Measurements from ENCODE around the gene SMIM1.

SMIM1 gene

DNA sequence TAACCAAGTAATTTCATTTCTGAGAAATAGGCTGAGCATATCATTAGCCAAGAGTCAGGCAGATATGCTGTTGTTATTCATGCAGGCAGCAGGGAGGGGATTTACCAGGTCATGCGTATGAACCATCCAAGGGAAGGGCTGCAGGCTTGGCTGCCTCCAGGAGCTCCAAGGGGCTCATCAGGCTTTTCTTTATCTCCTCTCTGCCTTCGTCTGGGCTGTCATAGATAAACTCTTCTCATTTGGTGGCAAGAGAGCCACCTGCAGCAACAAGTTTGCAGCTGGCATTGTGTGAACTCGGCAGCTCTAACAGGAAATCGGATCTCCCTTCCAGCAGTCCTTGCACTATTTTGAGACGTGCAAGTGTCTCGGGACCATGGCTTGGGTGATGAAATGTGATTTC, 12.8 kb upstream of the SMIM1 start:
- no peak for DNase-seq

DNA sequence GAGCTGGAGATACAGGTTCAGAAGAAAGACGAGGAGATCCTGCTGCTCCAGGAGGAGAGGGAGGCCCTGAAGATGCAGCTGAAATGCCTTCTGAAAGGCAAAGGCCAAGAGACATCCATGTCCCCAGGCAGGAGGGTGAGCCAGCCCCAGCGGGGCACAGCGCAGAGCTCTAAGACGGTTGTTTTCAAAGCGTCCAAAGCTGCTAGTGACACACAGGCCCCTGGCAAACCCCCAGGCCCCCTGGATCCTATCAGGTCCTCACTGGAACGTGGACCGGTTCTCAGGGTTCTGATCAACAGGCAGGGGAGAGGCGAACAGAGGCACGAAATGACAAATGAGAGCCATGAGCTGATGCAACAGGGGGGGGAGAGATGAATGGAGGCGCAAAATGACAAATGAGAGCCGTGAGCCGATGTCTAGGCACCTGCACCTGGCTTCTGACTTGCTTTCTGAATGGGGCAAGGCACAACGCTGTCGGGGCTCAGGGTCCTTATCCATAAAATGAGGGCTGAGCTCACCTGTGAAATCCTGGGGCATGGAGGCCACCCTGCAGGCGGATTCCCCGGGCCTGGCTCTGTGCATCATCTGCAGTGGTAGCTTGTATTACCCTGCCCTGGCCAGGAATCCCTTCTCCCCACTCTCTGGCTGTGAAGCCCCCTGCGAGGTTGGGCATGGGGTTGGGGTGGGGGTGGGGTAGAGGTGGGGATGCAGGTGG, 11.1 kb upstream of the SMIM1 start:
- DNase-seq = no peak

DNA sequence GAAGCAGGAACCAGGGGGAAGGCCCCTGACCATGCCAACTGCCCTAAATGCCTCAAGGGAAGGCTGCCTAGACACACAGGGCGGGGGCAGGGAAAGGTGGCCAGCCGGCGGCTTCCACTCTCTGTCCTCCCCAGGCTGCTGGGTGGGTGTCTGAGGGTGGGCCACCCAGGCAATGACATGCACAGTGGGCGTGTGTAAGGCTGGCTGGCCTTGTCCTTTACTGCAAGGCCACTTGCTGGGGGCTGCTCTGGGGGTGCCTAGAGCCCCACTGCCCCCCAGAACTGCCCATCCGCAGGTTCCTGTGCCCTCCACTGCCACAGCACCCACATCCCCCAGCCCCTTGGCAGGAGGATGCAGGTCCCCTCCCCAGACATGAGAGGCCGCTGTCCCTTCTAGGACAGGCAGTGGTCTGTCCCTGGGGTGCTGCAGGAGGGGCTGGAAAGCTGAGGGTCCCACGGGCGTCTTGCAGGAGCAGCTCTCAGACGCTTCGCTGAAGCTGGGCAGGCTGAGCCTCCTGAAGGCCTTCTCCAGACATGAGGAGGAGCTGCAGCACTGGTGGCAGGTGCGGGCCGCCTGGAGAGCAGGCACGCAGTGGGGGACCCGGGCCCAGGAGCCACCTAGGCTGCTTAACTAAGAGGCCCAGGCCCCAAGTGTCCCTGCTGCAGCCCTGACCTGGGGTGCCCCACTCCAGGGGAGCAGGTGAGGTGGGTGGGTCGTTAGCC, 10.2 kb upstream of the SMIM1 start:
- DNase-seq = no peak

DNA sequence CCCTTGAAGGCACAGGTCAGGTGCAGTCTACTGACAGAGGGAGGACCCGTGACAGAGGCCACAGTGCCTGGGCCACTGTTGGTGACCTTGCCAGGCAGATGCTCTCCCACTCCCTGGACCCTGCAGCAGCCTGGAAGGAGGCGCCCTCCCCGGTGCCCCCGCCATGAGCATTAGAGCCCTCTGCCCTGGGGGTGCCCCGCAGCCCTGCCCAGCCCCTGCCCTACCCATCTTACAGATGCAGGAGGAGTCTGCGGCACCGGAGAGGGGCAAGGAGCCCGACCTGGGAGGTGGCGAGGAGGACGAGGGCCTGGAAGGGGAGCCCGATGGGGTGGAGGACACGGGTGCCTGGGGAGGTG, 9.7 kb upstream of the SMIM1 start:
- DNase-seq = no peak

DNA sequence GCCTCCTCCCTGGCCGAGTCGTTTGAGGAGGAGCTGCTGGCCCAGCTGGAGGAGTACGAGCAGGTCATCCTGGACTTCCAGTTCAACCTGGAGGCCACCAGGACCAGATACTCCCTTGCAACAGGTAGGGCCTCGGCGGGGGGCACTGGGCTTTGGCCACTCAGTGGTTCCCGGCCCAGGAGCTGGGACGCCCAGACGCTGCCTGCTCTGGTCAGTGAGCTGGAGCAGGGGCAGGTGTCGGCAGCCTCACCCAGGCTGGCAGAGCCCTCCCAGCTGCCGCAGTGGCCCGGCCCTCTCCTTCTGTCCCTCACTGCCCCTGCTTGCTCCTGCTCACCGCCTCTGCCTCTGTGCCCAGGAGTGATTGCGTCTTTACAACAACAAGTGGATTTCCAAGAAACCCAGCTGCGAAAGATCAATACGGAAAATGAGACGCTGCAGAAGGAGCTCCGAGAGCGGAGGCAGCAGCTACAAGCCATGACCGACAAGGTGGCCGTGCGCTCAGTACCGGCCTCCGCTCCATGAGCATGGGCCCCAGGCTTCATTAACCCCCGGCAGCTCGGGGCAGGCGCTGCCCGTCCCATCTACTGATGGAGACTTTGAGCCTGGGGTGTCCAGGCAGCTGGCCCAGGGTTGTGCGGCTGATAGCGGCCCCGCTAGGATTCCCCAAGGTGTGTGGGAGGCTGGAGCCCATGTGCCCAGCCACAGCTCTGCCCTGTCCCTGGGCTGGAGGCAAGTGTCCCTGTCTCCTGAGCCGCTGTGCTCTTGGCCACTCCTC, 9.0 kb upstream of the SMIM1 start:
- DNase-seq = no peak

GRCh38 chr1:3767328-3767925, 5.1 kb upstream of the SMIM1 start:
- no peak for DNase-seq

DNA sequence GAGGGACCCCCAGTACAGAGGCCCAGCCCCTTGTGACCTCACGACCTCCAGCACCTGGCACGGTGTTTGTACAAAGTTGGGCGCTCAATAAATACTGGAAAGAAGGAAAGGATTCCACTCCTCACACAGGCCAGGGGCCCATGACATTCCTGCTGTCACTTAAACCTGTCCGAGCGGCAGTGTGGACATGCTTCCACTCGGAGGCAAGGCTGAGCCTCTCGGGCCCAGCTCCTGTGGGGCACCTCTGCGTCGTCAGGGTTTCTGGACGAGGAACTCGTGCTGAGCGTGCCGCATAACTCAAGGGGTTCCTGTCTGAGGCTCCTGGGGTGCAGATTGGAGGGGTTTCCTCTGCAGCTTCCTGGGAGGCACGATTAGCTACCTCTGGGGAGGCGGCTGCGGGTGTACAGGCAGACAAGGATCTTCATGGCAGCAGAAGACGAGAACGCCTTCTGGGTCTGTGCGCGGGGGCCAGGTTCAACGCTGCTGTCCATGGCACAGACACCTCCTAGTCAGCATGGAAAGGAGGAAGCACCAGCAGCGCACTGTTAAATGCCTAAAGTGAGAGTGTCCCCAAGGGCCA, 3.6 kb upstream of the SMIM1 start:
- no peak for DNase-seq

DNA sequence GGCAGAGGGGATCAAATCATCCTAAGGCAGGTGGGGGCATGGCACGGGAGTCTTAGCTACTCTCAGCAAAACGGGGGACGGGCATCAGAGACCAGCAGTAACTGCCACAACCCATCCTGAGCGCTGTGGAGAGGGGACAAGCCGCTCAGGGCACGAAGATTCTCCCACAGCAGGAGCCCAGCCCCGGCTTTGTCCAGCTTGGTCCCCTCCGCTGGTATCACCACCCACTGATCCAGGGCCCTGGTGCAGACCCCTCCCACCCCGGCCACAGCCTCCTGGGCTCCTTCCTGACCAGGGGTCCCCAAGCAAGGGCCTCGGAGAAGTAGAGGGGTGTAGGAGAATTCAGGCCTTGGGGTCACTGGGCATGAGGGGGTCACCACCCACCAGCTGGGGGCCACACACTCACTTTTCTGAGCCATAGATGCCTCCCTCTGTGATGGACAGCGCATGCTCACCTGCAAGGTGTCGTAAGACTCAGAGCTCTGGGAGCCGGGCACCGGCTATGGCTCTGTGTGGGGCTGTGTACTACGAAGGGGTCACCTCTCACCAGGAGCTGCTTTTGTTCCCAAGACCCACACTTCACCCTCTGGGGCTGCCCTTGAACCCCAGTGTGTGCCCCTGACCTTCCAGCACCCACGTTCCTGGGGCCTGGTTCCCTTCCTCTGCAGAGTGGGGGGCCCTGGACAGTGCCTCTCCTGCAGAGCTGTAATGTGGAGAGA, 2.3 kb upstream of the SMIM1 start:
- DNase-seq = no peak

DNA sequence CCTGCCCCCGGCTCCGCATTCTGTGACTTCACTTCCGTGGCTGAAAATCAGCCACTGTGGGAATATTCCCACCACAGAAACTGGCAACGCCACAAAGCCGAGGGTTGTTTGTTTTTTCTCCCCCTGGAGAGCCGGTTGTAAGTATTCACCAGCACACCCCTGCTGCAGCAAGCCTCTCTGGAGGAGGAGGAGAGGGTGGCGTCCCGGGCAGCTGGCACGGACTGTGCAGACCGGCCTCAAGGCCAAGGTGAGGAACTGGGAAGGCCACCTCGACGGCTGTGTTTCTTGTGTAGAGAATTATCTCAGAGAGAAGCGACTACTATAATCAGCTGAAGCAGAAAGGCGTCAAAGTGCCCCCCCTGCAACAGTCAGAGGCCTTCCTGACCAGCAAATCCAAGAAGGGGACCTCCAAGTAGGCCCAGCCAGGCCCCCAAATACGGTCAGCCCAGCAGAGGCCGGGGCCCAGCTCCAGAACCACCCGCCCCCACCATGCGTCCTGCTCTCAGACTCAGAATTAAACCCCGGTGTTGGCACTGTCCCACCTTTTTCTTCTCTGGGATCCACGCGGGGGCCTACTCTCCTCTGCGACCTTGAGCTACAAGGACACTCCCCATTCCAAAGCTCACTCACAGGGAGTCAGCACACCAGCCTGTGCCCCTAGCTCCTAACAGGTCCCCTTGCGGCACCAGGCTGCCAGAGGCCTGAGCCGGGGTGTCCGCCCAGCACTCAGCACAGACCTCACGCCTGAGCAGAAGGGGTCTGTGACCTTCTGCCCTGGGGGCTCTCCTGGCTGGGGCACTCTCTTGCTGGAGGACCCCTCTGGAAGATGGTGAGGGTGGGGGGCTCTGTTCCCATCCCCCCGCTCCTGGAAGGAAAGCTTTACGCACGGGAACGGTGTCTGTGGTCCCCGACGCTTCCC, 1.2 kb upstream of the SMIM1 start:
- DNase-seq = no peak

DNA sequence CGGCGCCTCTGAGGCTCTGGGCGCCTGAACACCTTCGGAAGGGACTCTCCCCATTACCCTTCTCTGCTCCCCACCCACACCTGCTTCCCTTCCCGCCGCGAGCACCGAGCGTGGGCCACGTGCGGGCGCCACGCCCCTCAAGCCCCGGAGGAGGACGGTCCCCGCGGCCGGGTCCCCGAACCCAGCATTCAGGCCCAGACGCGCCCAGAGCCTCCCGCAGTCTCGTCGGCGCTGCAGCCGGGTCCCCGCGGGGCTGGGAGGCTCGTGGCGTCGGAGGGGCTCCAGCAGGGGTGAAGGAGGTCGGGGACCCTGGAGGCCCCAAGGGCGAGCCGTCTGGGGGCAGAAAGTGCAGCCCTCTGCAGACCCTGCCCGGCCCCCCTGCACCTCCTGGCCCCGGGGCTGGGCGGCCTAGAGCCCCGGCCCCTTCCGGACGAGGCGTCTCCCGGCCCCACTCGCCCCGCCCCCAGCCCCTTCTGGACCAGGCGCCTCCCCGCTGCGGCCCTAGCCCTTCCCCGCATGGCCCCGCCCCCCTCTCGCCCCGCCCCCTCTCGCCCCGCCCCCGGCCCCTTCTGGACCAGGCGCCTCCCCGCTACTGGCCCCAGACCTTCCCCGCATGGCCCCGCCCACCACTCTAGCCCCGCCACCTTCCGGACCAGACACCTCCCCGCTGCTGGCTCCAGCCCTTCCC, 378 bp upstream of the SMIM1 start:
- no peak for DNase-seq

DNA sequence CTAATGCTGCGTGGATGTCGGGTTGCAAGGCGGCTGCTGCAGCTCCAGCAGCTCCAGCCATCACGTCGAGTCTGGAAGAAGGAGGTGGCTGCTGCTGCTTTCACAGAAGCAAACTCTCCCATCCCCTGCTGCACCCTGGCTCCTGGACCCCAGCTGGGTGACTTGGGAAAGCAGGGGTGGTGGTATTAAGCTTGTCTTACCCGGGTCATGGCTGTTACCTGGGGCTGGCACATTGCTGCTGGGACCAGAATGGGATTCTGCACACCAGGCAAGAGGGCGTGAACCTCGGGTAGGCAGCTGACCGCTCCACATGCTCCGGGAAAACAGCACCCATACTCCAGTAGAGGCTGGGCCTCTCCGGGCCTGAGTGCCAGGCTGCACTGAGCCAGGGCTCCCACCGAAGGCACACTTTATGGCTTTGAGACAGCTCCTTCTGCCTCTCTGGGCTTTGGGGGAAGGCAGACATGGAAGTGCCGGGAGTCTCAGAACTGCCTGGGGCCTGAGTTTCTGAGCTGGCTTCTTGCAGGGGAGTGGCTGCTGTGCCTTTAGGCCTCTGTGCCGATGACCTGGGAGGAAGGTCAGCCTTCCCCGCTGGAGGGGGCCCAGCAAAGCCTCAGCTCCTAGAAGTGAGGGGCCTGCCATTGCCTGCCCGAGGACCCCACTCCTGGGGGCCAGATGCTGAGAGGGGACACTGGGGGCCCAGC, 1.2 kb downstream of the SMIM1 start:
- DNase-seq = no peak

- no peak for DNase-seq
Measured at GRCh38 chr1:3774276-3774945, 1.9 kb downstream of the SMIM1 start.

DNA sequence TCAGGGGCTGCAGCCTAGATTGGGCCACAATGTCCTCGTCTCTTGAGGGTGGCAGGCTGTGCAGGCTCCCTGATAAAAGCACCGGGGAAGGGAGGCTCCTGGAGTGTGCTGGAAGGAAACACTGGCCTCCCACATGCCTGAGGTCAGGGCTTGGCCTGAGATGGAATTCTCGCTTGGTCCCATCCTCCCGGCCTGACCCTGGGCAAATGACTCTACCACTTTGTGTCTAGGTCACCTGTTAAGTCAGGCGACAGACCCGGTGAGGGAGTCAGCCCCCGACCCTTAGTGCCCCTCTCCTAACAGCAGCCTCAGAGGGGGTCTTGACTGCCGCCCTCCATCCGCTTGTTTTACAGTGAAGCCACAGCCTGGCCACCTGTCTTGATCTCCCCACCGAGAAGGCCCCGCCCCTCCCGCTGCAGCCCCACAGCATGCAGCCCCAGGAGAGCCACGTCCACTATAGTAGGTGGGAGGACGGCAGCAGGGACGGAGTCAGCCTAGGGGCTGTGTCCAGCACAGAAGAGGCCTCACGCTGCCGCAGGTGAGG, 2.5 kb downstream of the SMIM1 start:
- DNase-seq = no peak

GRCh38 chr1:3775490-3776230, 3.1 kb downstream of the SMIM1 start:
- no peak for DNase-seq

GRCh38 chr1:3776231-3776961, 3.8 kb downstream of the SMIM1 start:
- DNase-seq = peak; percentile 24

- no peak for DNase-seq
Measured at GRCh38 chr1:3777078-3777547, 4.6 kb downstream of the SMIM1 start.
